HepG2 (cell line): Measurements from ENCODE around the gene PIEZO1. TPM values are rescaled to one million over a fixed set of nuclear protein-coding genes. Genes with fewer than 3 reads are reported as not detected.

Experiments used
- BRCA1 ChIP-seq: sonication (generic); formaldehyde crosslinking; IDR thresholded peaks from 2 replicates; pipeline ENCODE4 v1.4.0; 2020; ENCODE audit warnings: missing genetic modification reagents
- GABPA ChIP-seq, 2 experiments: IDR thresholded peaks; 2 replicates each; pipeline ENCODE4 v1.6.1; 2011 to 2016; ENCODE audit warnings: low read depth in 2 of 2, low read length in 1 of 2, missing biosample characterization in 1 of 2, missing genetic modification characterization in 1 of 2
- HDAC2 ChIP-seq: sonication (generic); formaldehyde crosslinking; IDR thresholded peaks from 2 replicates; pipeline ENCODE4 v1.4.0; 2020; ENCODE audit warnings: missing genetic modification reagents
- KDM2A ChIP-seq: sonication (generic); formaldehyde crosslinking; IDR thresholded peaks from 2 replicates; pipeline ENCODE4 v1.4.0; 2020; ENCODE audit warnings: low read depth, missing genetic modification reagents, borderline replicate concordance
- KIAA2018 ChIP-seq: sonication (generic); formaldehyde crosslinking; IDR thresholded peaks from 2 replicates; pipeline ENCODE4 v1.5.0; 2020; ENCODE audit warnings: mild to moderate bottlenecking, missing genetic modification reagents, borderline replicate concordance
- MEF2D ChIP-seq: sonication (generic); formaldehyde crosslinking; IDR thresholded peaks from 2 replicates; pipeline ENCODE4 v1.5.1; 2020; ENCODE audit warnings: mild to moderate bottlenecking, missing genetic modification reagents
- MLX ChIP-seq: IDR thresholded peaks from 2 replicates; pipeline ENCODE4 v1.6.1; 2016
- PATZ1 ChIP-seq: sonication (generic); formaldehyde crosslinking; IDR thresholded peaks from 2 replicates; pipeline ENCODE4 v1.4.0; 2020; ENCODE audit warnings: missing genetic modification reagents
- POGZ ChIP-seq: sonication (generic); formaldehyde crosslinking; IDR thresholded peaks from 2 replicates; pipeline ENCODE4 v1.4.0; 2020; ENCODE audit warnings: mild to moderate bottlenecking, missing genetic modification reagents
- SATB2 ChIP-seq: sonication (generic); formaldehyde crosslinking; IDR thresholded peaks from 2 replicates; pipeline ENCODE4 v1.5.0; 2020; ENCODE audit warnings: missing genetic modification reagents
- STAT5B ChIP-seq: sonication (generic); formaldehyde crosslinking; IDR thresholded peaks from 2 replicates; pipeline ENCODE4 v1.4.0; 2020; ENCODE audit warnings: missing genetic modification reagents
- TBX2 ChIP-seq: sonication (generic); formaldehyde crosslinking; IDR thresholded peaks from 2 replicates; pipeline ENCODE4 v1.5.0; 2020; ENCODE audit warnings: missing genetic modification reagents, mild to moderate bottlenecking, borderline replicate concordance
- TEAD2 ChIP-seq: sonication (generic); formaldehyde crosslinking; IDR thresholded peaks from 2 replicates; pipeline ENCODE4 v1.9.0; 2021; ENCODE audit warnings: missing genetic modification reagents
- ZBTB39 ChIP-seq: sonication (generic); formaldehyde crosslinking; IDR thresholded peaks from 2 replicates; pipeline ENCODE4 v1.5.0; 2020; ENCODE audit warnings: missing genetic modification reagents
- ZNF121 ChIP-seq: sonication (generic); formaldehyde crosslinking; IDR thresholded peaks from 2 replicates; pipeline ENCODE4 v1.5.0; 2020; ENCODE audit warnings: mild to moderate bottlenecking, missing genetic modification reagents
- ZNF44 ChIP-seq: sonication (generic); formaldehyde crosslinking; IDR thresholded peaks from 2 replicates; pipeline ENCODE4 v1.5.1; 2020; ENCODE audit warnings: mild to moderate bottlenecking, missing genetic modification reagents
- polyA plus RNA-seq, 8 experiments: library from polyadenylated mRNA; depleted of rRNA in 3 of 8; stranded (reverse) in 7 of 8; unstranded in 1 of 8; fragments of >200 nt; fragmentation: Illumina TruSeq in 4 of 8; extraction: Trizol in 4 of 8; gene quantifications; 2 replicates each; pipeline versions ENCODE4 v1.2.1 to v1.2.3, GENCODE V29; 2011 to 2016; ENCODE audit warnings: low read depth in 4 of 8, missing spikeins in 1 of 8, mixed read lengths in 1 of 8; ENCODE audit not compliant: insufficient read depth in 1 of 8
- total RNA-seq, 5 experiments: library from RNA; depleted of rRNA; stranded (reverse); fragments of >200 nt; fragmentation: Illumina TruSeq; extraction: Trizol; gene quantifications; 2 replicates each; pipeline ENCODE4 v1.2.3, GENCODE V29; 2016; ENCODE audit warnings: low read depth in 1 of 5

The PIEZO1 gene
- total and polyA plus RNA-seq, 2 of the 13 experiments (the other 11 are each of a cell fraction or from before 2014, with no cell fraction given), result 67.9 to 85.0 TPM

- no peak for TF ChIP-seq KIAA2018
- TF ChIP-seq TEAD2 (CRISPR knock-in tag), result no peak
- TF ChIP-seq KDM2A, result peak; percentile 88; the same call in 1 of the 2 replicates
- no peak for TF ChIP-seq BRCA1
- TF ChIP-seq ZNF121 (CRISPR knock-in tag), result peak; percentile 68
- TF ChIP-seq HDAC2, result peak; percentile 80
- TF ChIP-seq MLX, result no peak
- peak; percentile 19; the same call in 1 of the 2 replicates for TF ChIP-seq STAT5B (CRISPR knock-in tag)
- TF ChIP-seq PATZ1 (CRISPR knock-in tag), result peak; percentile 73
- 0 out of 2 replicates have a peak, but pooled peaks have one; percentile 75 for TF ChIP-seq SATB2 (CRISPR knock-in tag)
- TF ChIP-seq MEF2D (CRISPR knock-in tag), result no peak
- 0 out of 2 replicates have a peak, but pooled peaks have one; percentile 25 for TF ChIP-seq POGZ (CRISPR knock-in tag)
- peak; percentile 85; the same call in 1 of the 2 replicates for TF ChIP-seq ZBTB39
- TF ChIP-seq ZNF44 (CRISPR knock-in tag), result no peak
- no peak for TF ChIP-seq GABPA (IDR thresholded peaks at IDR 0.05; ENCODE audit: low read depth, low read length)
- no peak for TF ChIP-seq GABPA (CRISPR knock-in tag; IDR thresholded peaks at IDR 0.05; ENCODE audit: low read depth)
- TF ChIP-seq TBX2 (CRISPR knock-in tag), result peak; percentile 77; the same call in 1 of the 2 replicates
Observed at GRCh38 chr16:88785106-88785924, at the start of gene PIEZO1 (continued).
